ENCODE measurements around the gene PLA2G2C. TPM values are rescaled to one million over a fixed set of nuclear protein-coding genes. Genes with fewer than 3 reads are reported as not detected.

Gene PLA2G2C
- total and polyA plus RNA-seq, 7 donors = not detected

GRCh38 chr1:20143734-20144565 lies 42.4 kb downstream of the PLA2G2C start:
- intact Hi-C loops (cut with DNase I) = no loop called here

GRCh38 chr1:20143318-20143717 lies 43.0 kb downstream of the PLA2G2C start:
- DNase-seq (no peak), ATAC-seq (no peak)
- intact Hi-C loops (cut with DNase I) = no loop called here
- TF ChIP-seq CTCF (IDR thresholded peaks at IDR 0.05) = no peak
- Histone ChIP-seq H3K27ac (no peak overlapping the region), H3K4me3 (no peak overlapping the region), H3K4me1 (no peaks in the 10 kb centered on the region), H3K9me3 (no peaks in the 10 kb centered on the region), H3K36me3 (ENCODE audit: insufficient read depth in 1 of 2, low read depth in 1 of 2) (no peaks in the 10 kb centered on the region), H3K27me3 (ENCODE audit: insufficient read depth in 3 of 3, low read length in 2 of 3) (peaks cover 0 to 19% (median 0%) of the 10 kb centered on the region in 3 donors)
- WGBS, 3 donors = 89 to 94% (median 91%) methylated on average over 8 of the region's 8 CpGs

More at GRCh38 chr1:20143734-20144565, 42.4 kb downstream of the PLA2G2C start:
- Histone ChIP-seq H3K4me1 (no peaks in the 10 kb centered on the region), H3K27ac (no peak overlapping the region), H3K9me3 (no peaks in the 10 kb centered on the region), H3K27me3 (ENCODE audit: insufficient read depth in 3 of 3, low read length in 2 of 3) (peaks cover 0 to 19% (median 0%) of the 10 kb centered on the region in 3 donors), H3K36me3 (ENCODE audit: insufficient read depth in 1 of 2, low read depth in 1 of 2) (no peaks in the 10 kb centered on the region), H3K4me3 (no peak overlapping the region)
- 59 to 71% (median 66%) methylated on average over 13 of the region's 13 CpGs for WGBS, 3 donors
- TF ChIP-seq CTCF (IDR thresholded peaks at IDR 0.05) = no peak
- no peak for DNase-seq
- ATAC-seq = no peak

GRCh38 chr1:20142001-20142710 lies 44.2 kb downstream of the PLA2G2C start:
- H3K4me1 ChIP-seq = no peaks in the 10 kb centered on the region
- no peaks in the 10 kb centered on the region for H3K36me3 ChIP-seq (ENCODE audit: insufficient read depth in 1 of 2, low read depth in 1 of 2)
- no peaks in the 10 kb centered on the region for H3K9me3 ChIP-seq
- H3K27me3 ChIP-seq (ENCODE audit: insufficient read depth in 3 of 3, low read length in 2 of 3) = peaks cover 0 to 19% (median 0%) of the 10 kb centered on the region in 3 donors
- H3K4me3 ChIP-seq = no peak overlapping the region
- no peak overlapping the region for H3K27ac ChIP-seq
- ATAC-seq = no peak
- intact Hi-C loops (cut with DNase I) = no loop called here
- TF ChIP-seq CTCF (IDR thresholded peaks at IDR 0.05) = no peak
- DNase-seq = no peak
- WGBS, 3 donors = 83 to 86% (median 86%) methylated on average over 13 of the region's 13 CpGs

GRCh38 chr1:20141466-20141865 lies 44.9 kb downstream of the PLA2G2C start:
- Histone ChIP-seq H3K27ac (no peak overlapping the region), H3K9me3 (no peaks in the 10 kb centered on the region), H3K27me3 (ENCODE audit: insufficient read depth in 3 of 3, low read length in 2 of 3) (peaks cover 0 to 13% (median 0%) of the 10 kb centered on the region in 3 donors), H3K4me3 (no peak overlapping the region), H3K4me1 (no peaks in the 10 kb centered on the region), H3K36me3 (ENCODE audit: insufficient read depth in 1 of 2, low read depth in 1 of 2) (no peaks in the 10 kb centered on the region)
- whole genome bisulfite sequencing, 3 donors = 89 to 92% (median 90%) methylated on average over 6 to 7 of the region's 7 CpGs
- intact Hi-C loops (cut with DNase I) = no loop called here
- DNase-seq (no peak), ATAC-seq (no peak)
- TF ChIP-seq CTCF (IDR thresholded peaks at IDR 0.05) = no peak
